ENCODE data around the gene GALC.

Gene GALC

GRCh38 chr14:88016768-88017167 is 23.8 kb upstream of the GALC start:
- no peak overlapping the region for H3K4me2 ChIP-seq (ENCODE audit: low read length)
- TF ChIP-seq CTCF (IDR thresholded peaks at IDR 0.05) = no peak
- no peak overlapping the region for H2AFZ ChIP-seq
- no peaks in the 10 kb centered on the region for H3K4me1 ChIP-seq
- H3K9ac ChIP-seq = no peak overlapping the region
- H3K79me2 ChIP-seq = no peaks in the 10 kb centered on the region
- no peak overlapping the region for H3K4me3 ChIP-seq (ENCODE audit: low read depth, low read length)
- no peak overlapping the region for H3K27ac ChIP-seq
- H3K27me3 ChIP-seq (ENCODE audit: control insufficient read depth, insufficient read depth, low read length) = no peaks in the 10 kb centered on the region
- H3K36me3 ChIP-seq (ENCODE audit: control insufficient read depth, insufficient read depth, low read length) = no peaks in the 10 kb centered on the region
- H3K9me3 ChIP-seq (ENCODE audit: control insufficient read depth, low read length) = no peaks in the 10 kb centered on the region

GRCh38 chr14:88013750-88014349 is 20.9 kb upstream of the GALC start:
- peak; percentile 85 for TF ChIP-seq CTCF (IDR thresholded peaks at IDR 0.05)
- Histone ChIP-seq H3K9ac (no peak overlapping the region), H3K4me3 (ENCODE audit: low read depth, low read length) (no peak overlapping the region), H3K4me2 (ENCODE audit: low read length) (no peak overlapping the region), H3K36me3 (ENCODE audit: control insufficient read depth, insufficient read depth, low read length) (no peaks in the 10 kb centered on the region), H3K4me1 (no peaks in the 10 kb centered on the region), H3K9me3 (ENCODE audit: control insufficient read depth, low read length) (no peaks in the 10 kb centered on the region), H3K79me2 (no peaks in the 10 kb centered on the region), H2AFZ (peak overlapping the region; percentile 26), H3K27me3 (ENCODE audit: control insufficient read depth, insufficient read depth, low read length) (no peaks in the 10 kb centered on the region), H3K27ac (no peak overlapping the region)

- Histone ChIP-seq H3K27ac (no peak overlapping the region), H3K4me2 (ENCODE audit: low read length) (no peak overlapping the region), H3K36me3 (ENCODE audit: control insufficient read depth, insufficient read depth, low read length) (no peaks in the 10 kb centered on the region), H3K9ac (no peak overlapping the region), H2AFZ (no peak overlapping the region), H3K4me1 (no peaks in the 10 kb centered on the region), H3K9me3 (ENCODE audit: control insufficient read depth, low read length) (no peaks in the 10 kb centered on the region), H3K4me3 (ENCODE audit: low read depth, low read length) (no peak overlapping the region), H3K79me2 (no peaks in the 10 kb centered on the region), H3K27me3 (ENCODE audit: control insufficient read depth, insufficient read depth, low read length) (no peaks in the 10 kb centered on the region)
- TF ChIP-seq CTCF (IDR thresholded peaks at IDR 0.05) = no peak
Measured at GRCh38 chr14:88012495-88012894, 19.5 kb upstream of the GALC start.

- H2AFZ ChIP-seq = no peak overlapping the region
- H3K9ac ChIP-seq = no peak overlapping the region
- H3K4me3 ChIP-seq (ENCODE audit: low read depth, low read length) = no peak overlapping the region
- no peak overlapping the region for H3K27ac ChIP-seq
- H3K27me3 ChIP-seq (ENCODE audit: control insufficient read depth, insufficient read depth, low read length) = no peaks in the 10 kb centered on the region
- no peak for TF ChIP-seq CTCF (IDR thresholded peaks at IDR 0.05)
- no peaks in the 10 kb centered on the region for H3K4me1 ChIP-seq
- no peaks in the 10 kb centered on the region for H3K36me3 ChIP-seq (ENCODE audit: control insufficient read depth, insufficient read depth, low read length)
- no peaks in the 10 kb centered on the region for H3K79me2 ChIP-seq
- no peak overlapping the region for H3K4me2 ChIP-seq (ENCODE audit: low read length)
- H3K9me3 ChIP-seq (ENCODE audit: control insufficient read depth, low read length) = no peaks in the 10 kb centered on the region
Measured at GRCh38 chr14:88010331-88010730, 17.3 kb upstream of the GALC start.

GRCh38 chr14:88009486-88009885 is 16.5 kb upstream of the GALC start:
- Histone ChIP-seq H3K79me2 (no peaks in the 10 kb centered on the region), H3K9ac (no peak overlapping the region), H3K4me2 (ENCODE audit: low read length) (no peak overlapping the region), H3K4me1 (no peaks in the 10 kb centered on the region), H3K27me3 (ENCODE audit: control insufficient read depth, insufficient read depth, low read length) (no peaks in the 10 kb centered on the region), H3K36me3 (ENCODE audit: control insufficient read depth, insufficient read depth, low read length) (no peaks in the 10 kb centered on the region), H3K4me3 (ENCODE audit: low read depth, low read length) (no peak overlapping the region), H3K27ac (no peak overlapping the region), H3K9me3 (ENCODE audit: control insufficient read depth, low read length) (no peaks in the 10 kb centered on the region), H2AFZ (no peak overlapping the region)
- TF ChIP-seq CTCF (IDR thresholded peaks at IDR 0.05) = no peak
